Activated effector memory CD4-positive, alpha-beta T cell treated with anti-CD3 and anti-CD28 coated beads, Interleukin-2, amount 50 U/mL, for 16 hours (primary cell): ENCODE data around the gene TUFT1.
A peak's percentile ranks its signal among the peaks of the same experiment; 100 is the strongest.

Experiments
- DNase-seq: peaks from one replicate; pipeline ENCODE4 v3.0.0-alpha.2; 2020

The TUFT1 gene, protein sequence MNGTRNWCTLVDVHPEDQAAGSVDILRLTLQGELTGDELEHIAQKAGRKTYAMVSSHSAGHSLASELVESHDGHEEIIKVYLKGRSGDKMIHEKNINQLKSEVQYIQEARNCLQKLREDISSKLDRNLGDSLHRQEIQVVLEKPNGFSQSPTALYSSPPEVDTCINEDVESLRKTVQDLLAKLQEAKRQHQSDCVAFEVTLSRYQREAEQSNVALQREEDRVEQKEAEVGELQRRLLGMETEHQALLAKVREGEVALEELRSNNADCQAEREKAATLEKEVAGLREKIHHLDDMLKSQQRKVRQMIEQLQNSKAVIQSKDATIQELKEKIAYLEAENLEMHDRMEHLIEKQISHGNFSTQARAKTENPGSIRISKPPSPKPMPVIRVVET

GRCh38 chr1:151540021-151540981, at the start of gene TUFT1:
TSS of gene TUFT1 (plus strand) at chr1:151540309. CDS start at chr1:151540367, 58 bp downstream.
- DNase-seq: peak; percentile 98

DNA sequence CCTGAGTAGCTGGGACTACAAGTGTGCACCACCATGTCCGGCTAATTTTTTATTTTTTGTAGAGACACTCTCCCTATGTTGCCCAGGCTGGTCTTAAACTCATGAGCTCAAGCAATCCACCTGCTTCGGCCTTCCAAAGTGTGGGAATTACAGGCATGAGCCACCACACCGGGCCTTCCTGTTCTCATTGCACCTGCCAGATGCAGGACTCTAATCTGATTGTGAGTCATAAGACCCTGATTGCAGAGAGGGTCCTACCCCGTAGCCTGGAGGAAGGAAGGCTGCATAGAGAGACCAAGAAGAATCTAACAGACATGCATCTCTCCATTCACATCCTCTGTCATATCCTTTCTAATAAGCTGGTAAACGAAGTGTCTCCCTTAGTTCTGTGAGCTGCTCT, 48.5 kb upstream of the TUFT1 start:
- DNase-seq: no peak

DNA sequence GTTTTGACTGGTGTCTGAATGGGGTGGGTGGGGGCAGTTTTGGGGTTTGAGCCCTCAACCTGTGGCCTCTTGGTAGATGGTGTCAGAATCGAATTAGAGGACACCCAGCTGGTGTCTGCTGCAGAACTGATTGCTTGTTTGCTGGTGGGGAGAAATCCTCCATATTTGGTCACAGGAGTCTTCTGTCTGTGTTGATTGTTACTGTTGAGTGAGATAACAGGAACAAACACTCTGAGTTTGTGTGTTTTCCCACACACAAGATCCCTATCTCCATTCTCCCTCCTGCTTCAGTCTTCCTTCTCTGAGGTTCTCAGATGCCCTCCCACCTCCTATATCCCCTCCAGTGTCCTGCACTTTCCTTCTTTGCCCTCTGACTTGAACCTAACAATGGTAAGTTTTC, 48.0 kb upstream of the TUFT1 start:
- no peak for DNase-seq

DNA sequence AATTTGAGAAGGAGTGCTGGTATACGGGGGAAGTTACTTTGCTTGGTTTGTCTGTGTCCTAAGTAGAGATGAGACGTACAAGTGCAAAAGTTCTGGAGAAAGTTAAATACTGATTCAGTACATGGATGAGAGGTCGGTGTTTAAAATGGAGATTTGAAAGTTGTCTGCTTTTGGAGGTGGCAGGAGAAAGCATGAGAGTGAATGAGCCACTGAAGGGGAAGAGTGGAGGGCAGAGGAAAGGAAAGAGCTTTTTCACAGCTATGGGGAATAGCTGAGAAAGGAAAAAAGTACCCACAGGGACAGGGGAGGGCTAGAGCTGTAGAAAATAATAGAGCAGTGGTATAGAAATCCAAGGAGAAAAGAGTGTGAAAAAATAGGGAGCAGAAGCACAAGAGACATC, 47.1 kb upstream of the TUFT1 start:
- DNase-seq: no peak

DNA sequence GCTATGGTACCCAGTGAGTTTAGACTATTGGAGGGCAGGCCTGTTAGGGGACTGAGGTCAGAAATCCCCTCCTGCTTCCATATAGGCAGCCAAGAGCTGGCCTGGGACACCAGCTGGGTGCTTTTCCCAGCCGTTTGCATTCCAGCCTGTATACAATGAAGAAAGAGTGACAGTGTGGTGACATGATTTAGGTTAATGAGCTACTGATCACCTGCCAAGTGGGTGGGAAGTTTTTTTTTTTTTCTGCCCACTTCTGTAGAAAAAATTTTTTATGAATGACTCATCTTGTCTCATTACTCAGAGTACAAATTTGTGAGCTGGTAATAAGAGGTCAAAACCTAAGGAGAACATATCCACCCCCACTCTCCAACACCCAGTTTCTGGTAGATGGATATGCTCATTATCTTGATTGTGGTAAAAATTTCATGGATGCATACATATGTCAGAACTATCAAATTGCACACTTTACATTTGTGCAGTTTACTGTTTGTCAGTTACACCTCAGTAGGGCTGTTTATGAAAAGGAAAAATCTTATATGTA, 45.3 kb upstream of the TUFT1 start:
- no peak for DNase-seq

DNA sequence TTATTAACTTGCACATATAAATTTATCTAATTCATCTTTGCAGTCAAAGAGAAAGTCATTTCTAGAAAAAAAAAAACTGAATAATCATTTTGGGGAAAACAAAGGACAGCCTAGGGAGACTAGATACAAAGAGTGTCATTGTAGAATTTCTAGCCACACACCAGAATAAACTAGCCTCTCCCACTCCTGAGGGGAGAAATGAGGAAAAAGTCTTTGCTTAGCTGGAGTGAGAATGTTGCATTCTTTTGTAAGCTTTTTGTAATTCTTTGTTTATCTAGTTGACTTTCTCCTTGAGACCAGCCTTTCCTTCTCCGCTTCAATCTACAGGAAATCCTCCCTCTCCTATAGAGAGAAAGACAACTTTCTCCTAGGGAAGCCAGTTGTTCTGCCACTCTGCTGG, 44.8 kb upstream of the TUFT1 start:
- DNase-seq: no peak

- DNase-seq: no peak
Observed at GRCh38 chr1:151499365-151499764, 40.7 kb upstream of the TUFT1 start.

DNA sequence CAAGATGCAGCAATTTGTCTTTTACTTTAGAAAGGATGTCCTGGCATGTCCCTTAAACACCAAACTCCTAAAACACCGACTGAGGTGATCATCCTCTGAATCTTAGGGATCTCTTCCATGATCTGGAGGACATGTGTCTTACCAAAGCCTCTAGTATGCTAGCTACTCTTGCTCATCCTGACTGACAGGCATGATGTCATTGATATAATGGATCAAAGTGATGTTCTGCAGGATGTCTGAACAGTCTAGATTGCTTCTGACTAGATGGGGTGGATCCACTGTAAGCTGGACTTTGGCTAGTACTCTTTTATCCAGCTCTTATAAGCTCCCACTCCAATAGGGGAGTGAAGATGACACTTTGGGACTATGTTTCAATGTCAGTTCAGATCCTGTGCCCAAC, 40.2 kb upstream of the TUFT1 start:
- DNase-seq: no peak

DNA sequence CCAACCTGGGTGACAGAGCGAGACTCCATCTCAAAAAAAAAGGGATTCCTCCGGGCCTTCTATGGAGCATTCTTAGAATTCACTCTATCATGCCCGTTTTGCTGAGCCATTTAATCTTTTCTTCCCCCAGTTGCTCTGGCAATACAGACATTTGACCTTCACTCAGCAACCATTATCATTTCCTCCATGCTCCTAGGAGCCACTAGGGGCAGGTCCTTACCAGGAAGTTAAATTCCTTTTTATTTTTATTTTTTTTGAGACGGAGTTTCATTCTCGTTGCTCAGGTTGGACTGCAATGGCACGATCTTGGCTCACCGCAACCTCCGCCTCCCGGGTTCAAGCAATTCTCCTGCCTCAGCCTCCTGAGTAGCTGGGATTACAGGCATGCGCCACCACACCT, 38.6 kb upstream of the TUFT1 start:
- DNase-seq: no peak

DNA sequence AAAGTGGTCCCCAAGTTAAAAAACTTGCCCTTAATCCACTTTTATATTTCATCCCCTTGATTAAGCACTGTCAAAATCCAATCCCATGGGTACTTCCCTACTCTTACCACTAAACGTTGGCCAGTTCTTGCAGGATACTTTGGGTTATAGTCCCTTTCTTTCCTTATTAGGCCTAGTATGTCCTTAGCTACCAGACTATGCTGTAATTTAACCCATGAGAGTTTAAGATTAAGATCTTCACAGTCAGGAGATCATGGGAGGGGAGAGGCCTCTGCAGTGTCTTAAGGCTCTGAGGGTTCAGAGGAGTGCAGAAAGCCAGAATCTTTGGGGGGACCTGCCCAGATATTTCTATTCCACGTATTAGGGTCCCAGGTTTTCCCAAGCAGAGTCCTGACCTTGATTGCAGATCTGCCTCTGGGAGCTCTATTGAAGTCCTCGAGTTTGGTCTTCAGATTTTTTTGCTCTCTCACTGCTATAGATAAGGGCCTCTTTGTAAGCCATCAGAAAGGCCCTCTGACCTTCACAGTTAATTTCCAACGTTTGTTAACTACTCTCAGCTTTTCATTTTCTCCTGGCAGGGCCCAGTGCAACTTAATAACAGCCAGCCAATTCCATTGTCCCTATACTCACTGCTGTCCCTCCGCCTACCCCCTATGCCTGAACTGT, 37.9 kb upstream of the TUFT1 start:
- DNase-seq: no peak

GRCh38 chr1:151502859-151503780, 37.0 kb upstream of the TUFT1 start:
- DNase-seq: no peak

DNA sequence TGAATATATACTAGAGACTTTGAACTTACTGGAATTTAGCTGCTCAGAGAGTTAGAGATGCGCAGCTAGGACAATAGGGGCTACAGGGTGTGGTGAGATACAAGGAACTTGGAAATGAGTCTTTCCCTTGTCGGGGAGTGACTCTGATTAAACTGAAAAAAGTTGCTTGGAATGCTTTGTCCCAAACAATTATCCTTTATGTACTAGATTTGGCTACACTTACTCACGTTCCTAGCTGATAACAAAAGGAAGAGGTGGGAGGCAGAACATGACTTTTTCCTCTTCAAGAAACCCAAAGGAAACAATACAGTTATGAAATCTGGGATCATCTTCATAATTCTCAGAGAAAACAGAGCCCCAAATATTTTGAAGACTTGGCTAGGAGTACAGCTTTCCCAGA, 35.9 kb upstream of the TUFT1 start:
- DNase-seq: no peak

GRCh38 chr1:151504759-151505158, 35.4 kb upstream of the TUFT1 start:
- DNase-seq: no peak

GRCh38 chr1:151508833-151509232, 31.3 kb upstream of the TUFT1 start:
- no peak for DNase-seq

- no peak for DNase-seq
Observed at GRCh38 chr1:151509350-151510019, 30.6 kb upstream of the TUFT1 start.

GRCh38 chr1:151510020-151510405, 30.1 kb upstream of the TUFT1 start:
- DNase-seq: no peak

DNA sequence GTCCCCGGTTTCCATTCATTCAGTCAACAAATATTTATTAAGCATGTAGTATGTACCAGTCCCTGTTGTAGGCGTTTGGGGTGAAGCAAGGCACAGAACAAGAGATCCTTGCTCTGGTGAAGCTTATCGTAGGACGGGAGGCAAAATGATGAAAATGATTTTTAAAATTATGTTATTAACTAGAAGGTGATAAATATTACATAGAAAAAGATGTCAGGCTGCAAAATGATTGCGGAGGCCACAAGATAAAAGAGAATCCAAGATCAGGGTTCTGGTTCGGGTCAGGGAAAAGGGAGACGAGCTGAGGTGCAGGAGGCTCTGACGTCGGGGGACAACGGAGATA, 29.5 kb upstream of the TUFT1 start:
- DNase-seq: no peak

- DNase-seq: peak; percentile 95
Observed at GRCh38 chr1:151510957-151511635, 29.0 kb upstream of the TUFT1 start, which contains the start of gene CGN. TSS of gene CGN (plus strand) at chr1:151511387. CDS start at chr1:151518520, 7,133 bp downstream.

- DNase-seq: peak; percentile 69
Observed at GRCh38 chr1:151511636-151512215, 28.4 kb upstream of the TUFT1 start.

GRCh38 chr1:151512326-151512725, 27.8 kb upstream of the TUFT1 start:
- DNase-seq: no peak
